Stimulated activated CD8-positive, alpha-beta memory T cell treated with anti-CD3 and anti-CD28 coated beads, Interleukin-15, amount 100 ng/mL, for 24 hours (primary cell): ENCODE results near the gene MED9.
"Not testable (repeated sequence)": the region's sequence is repeated elsewhere in the genome, so short reads cannot be mapped to it uniquely, and the experiment has no call there.

Experiments
- DNase-seq: peaks from one replicate; pipeline ENCODE4 v3.0.0-alpha.2; 2020; ENCODE audit warnings: low read depth

MED9 gene

DNA sequence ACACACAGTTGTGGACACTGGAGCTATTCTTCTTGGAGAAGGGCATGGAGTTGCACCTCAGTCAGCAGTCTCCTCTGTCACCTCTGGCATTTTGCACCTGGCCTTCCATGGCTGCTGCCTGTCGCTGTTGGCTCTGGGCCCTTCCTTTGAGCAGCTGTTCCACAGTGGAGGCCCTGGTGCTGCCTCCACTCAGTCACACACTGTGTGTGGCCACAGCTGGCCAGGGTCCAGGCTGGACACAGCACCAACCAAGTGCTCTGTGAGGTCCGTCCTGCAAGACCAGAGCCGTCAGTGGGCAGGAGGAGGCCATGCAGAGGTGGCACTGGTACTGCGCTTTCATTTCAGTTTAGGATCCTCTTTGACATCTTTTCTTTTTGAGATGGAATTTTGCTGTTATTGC is 21.6 kb upstream of the MED9 start:
- no peak for DNase-seq

- no peak for DNase-seq
Observed at GRCh38 chr17:17456251-17456650, 20.5 kb upstream of the MED9 start.

- no peak for DNase-seq
Observed at GRCh38 chr17:17457680-17458079, 19.1 kb upstream of the MED9 start.

GRCh38 chr17:17460038-17460437 is 16.8 kb upstream of the MED9 start:
- no peak for DNase-seq

DNA sequence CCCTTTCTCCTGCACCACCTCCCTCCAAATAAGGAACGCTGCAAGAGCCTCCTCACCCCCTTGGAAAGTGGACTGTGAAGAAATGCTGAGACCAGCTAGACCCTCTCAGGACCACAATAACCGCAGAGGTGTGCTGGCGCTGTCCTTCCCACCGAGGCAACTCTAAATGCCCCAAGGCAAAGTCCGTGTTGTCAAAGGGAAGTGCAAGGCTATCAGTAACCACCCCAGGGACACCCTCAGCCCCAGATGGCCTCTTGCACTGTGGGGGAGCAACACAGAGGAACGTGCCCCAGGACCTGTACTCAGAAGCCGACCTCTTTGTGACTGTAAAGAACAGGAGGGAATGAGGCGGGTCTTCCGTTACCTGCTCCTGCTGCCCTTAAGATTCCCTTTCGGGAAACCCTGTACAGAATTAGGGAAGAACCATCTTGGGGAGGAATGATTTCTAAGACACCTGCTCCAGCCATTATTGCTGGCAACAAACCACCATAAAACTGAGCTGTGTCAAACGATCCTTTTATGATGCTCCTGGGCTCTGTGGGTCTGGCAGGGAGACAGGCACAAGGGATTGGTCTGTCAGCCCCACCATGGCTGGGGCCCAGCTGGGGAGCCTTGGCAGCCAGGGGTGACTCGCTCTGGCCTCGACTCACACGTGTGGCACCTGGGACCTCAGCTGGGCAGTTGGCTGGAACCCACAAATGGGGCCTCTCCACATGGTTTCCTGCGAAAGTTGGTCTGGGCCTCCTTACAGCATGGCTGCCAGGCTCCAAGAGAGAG is 14.6 kb upstream of the MED9 start:
- DNase-seq: no peak

DNA sequence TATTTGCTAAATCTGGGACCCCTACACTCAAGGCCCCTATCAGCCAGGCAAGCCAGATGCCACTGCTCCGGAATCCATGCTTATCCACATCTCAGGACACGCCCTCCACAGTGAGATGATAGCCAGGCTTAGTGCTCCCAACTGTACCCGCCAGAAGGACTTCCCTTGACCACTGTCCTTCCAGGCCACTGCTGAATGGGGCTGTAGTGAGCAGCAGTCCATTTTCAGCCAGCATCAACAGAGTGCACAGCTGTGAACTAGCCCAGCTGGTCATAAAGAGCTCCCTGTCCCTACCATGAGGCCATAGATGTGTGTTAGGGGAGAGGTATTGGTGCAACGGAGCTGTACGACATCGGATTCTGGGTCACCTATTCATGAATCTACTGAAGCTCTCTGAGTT is 13.0 kb upstream of the MED9 start:
- DNase-seq: no peak

DNA sequence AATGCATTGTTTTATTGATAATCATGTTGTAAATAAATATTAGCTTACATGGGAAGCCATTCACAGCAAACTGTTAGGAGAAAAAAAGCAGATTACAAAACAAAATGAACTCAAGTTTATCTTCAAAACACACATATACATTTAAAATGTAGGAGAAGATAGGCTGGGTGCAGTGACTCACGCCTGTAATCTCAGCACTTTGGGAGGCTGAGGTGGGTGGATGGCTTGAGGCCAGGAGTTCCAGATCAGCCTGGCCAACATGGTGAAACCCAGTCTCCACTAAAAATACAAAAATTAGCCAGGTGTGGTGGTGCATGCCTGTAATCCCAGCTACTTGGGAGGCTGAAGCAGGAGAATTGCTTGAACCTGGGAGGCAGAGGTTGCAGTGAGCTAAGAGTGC is 10.9 kb upstream of the MED9 start:
- not testable (repeated sequence) for DNase-seq

DNA sequence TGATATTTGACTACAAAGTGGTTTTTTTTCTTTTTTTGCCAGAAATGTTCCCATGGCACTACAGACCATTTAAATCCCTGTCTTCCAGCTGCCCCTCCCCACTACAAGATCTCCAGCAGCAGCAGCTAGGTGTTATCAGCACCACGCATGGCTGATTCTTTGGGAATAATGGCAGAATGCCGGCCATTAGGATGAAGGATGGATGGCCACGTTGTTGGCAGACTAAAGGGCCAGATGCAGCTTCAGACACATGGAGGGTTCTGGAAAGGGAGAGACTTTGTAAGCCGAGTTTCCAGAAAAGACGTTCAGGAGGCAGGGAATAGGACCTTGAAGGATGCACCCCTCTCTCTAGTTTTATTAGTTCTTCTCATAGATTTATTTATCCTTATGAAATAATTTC is 10.3 kb upstream of the MED9 start:
- DNase-seq: no peak

DNA sequence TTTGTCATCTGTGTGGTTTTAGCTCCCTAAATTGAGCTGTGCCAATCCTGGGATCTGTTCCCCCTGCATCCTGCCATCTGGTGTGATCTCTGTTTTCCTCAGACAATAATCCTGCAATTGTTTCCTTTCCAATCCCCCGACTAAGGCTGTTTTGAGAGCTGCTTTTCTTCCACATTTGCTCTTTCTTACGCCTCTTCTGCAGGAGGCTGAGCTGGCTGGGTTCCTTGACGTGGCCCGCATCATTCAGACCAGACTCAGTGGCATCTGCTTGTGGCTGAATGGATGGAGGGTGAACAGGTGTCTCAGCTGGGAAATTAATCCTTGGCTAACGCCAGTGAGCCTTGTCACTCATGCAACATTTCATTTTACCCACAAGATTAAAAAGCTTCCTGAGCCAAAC is 9.8 kb upstream of the MED9 start:
- DNase-seq: no peak

- no peak for DNase-seq
Observed at GRCh38 chr17:17467720-17468119, 9.1 kb upstream of the MED9 start.

GRCh38 chr17:17468217-17469010 is 8.4 kb upstream of the MED9 start:
- no peak for DNase-seq

DNA sequence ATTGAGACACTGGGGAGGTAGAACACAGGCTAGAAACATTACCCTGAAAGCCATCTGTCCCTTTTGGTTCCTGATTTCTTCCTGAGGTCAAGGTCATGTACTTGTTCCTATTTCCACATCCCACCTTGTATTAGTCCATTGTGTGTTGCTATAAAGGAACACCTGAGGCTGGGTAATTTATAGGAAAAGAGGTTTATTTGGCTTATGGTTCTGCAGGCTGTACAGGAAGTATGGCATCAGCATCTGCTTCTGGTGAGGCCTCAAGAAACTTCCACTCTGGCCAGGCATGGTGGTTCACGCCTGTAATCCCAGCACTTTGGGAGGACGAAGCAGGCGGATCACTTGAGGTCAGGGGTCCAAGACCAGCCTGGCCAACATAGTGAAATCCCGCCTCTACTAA is 7.4 kb upstream of the MED9 start:
- no peak for DNase-seq

DNA sequence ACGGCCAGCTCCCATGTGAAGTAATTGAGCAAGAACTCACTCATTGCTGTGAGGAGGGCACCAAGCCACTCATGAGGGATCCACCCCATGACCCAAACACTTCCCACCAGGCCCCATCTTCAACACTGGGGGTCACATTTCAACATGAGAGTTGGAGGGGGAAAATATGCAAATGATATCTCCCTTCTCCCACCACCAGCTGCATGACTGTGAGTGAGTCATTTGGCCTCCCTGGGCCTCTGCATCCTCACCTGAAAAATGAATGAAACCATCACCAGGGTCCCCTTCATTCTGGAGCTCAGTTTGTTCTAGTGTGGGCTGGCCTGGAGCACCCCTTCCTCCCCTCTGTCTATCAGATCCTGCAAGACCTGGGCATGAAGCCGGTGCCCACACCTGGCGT is 6.8 kb upstream of the MED9 start:
- DNase-seq: no peak

DNA sequence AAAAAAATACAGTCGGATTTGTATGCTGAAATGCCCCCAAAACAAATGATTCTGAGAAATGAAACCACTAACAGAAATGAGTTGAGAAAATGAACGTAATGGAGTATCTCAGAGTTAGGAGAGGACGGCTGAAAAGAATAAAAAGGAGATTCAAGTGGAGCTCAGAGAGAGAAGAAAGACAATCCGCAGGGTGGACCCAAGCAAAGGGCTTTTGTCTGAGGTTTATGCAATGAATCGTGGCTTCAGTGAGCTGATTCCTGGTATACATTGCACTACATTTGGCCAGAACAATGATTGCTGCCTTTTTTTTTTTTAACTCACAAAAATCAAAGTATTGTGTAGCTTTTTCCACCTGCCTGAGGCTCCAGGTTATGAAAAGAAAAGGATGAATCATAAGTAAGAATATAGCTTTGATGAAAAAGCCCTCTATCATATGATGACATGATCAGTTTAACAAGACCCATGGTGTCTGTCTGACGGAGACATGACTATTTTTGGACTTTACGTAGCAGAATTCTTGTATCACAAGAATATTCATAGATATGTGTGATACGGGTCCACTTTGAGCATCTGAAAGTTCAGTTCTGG is 4.4 kb upstream of the MED9 start:
- DNase-seq: no peak

DNA sequence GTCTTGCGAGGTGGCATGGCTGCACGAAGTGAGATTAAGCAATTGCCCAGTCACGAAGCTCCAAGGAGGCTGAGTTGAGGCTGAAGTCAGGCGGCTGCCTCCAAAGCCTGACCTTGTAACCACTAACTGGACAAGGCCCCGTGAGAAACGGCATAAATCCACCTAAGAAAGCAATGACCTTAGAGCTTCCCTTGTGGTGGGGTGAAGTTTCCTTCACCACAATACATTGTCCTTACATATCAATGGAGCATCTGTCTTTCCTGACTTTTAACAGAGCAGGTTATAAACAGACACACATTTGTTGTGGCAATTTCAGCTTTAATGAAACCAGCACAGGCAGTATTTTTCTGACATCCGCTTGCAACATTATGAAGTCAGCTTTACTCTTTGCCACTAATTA is 2.5 kb upstream of the MED9 start:
- no peak for DNase-seq

DNA sequence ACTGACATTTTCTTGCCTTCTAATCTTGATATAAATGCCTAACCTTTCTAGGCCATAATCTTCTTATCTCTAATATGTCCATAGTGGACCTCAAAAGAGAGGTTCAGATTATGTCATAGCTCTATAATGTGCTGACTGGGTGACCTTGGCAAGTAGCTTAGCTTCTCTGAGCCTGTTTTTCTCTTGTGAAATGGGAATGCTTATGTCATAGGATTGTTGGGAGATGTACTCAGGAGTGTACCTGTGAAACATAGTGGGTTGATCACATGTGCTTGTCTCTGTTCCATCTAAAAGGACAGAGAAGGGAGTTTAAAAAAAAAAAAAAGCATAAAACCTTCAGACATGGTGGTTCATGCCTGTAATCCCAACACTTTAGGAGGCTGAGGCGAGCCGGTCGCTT is 2.4 kb downstream of the MED9 start:
- no peak for DNase-seq

- DNase-seq: no peak
Observed at GRCh38 chr17:17480593-17481148, 3.9 kb downstream of the MED9 start.

DNA sequence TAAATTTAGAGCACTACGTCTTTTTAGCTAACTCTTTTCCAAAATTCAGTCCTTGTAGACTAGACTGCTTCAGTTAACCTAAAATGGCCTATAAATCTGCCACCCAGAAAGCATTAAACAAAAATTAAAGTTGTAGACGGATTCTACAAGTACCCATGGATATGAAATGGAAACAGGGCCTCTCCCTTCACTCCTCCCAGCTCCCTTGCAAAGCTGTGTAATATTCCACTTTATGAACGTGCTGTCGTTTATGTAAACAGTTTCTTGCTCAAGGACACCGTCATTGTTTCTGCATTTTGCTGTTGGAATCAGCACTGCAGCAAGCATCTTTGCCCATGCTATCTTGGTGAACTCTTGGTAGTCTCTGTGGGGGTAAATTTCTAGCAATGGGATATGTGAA is 5.1 kb downstream of the MED9 start:
- DNase-seq: no peak

DNA sequence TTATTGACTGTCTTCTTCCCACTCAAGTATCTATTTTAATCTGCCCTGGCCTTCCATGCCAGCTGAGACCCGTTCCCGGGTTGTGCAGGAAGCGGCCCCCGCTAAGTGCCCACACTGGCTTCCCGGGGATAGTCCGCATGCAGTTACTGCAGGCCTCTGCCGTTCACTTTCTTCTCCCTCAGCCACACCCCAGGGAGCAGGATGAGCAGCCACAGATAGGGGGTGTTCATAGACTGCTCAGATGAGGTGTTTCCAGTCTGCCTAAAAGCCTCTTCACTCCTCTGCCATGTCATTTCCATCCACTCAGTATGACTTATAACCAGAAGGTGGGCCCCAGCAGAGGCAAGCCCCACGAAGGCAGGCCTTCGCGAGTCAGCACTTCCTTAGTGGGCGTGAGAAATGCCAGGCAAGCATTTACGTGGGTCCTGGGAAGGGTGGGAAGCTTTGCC is 7.7 kb downstream of the MED9 start:
- DNase-seq: no peak

GRCh38 chr17:17485420-17485819 is 8.6 kb downstream of the MED9 start:
- no peak for DNase-seq

- DNase-seq: not testable (repeated sequence)
Observed at GRCh38 chr17:17486416-17486815, 9.6 kb downstream of the MED9 start.

DNA sequence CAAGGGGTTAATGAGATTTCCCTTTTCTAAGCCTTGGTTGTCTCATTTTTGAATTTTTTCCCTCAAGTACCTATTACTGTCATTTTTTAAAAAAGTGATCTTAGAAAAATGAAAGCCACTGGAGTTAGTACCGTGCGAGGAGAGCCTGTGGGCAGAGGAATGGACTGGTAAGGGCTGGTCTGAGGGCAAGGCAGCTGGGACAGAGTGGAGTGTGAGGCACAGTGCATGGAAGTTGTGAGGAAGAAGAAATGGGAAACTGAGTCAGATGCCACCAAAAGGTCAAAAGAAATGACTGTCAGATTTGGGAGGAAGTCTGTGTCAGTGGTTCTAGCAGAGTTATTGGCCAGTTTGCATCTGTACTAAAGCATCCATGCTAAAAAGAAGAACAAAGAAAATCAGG is 11.2 kb downstream of the MED9 start:
- no peak for DNase-seq

GRCh38 chr17:17491031-17491471 is 14.3 kb downstream of the MED9 start:
- DNase-seq: no peak
